Measurements from ENCODE around the gene CD209.

Gene CD209

GRCh38 chr19:7704280-7705060 lies 42.9 kb downstream of the CD209 start:
- DNase-seq, result no peak

- no peak for DNase-seq
These were observed 44.0 kb downstream of the CD209 start for GRCh38 chr19:7703332-7703731.

GRCh38 chr19:7701654-7702457 lies 45.5 kb downstream of the CD209 start, which contains the start of gene FCER2:
FCER2 (minus strand) TSS chr19:7702131; CDS start chr19:7699760, 2,371 bp downstream.
- no peak for DNase-seq

- DNase-seq, result no peak
These were observed 46.2 kb downstream of the CD209 start for GRCh38 chr19:7701049-7701653.

GRCh38 chr19:7699417-7700401 lies 47.6 kb downstream of the CD209 start:
- no peak for DNase-seq

GRCh38 chr19:7699003-7699402 lies 48.3 kb downstream of the CD209 start:
- DNase-seq, result no peak

- no peak for DNase-seq
These were observed 48.8 kb downstream of the CD209 start for GRCh38 chr19:7698583-7698982.

- no peak for DNase-seq
These were observed 49.5 kb downstream of the CD209 start for GRCh38 chr19:7697721-7698287.

- no peak for DNase-seq
These were observed 52.8 kb downstream of the CD209 start for GRCh38 chr19:7694499-7694898.

GRCh38 chr19:7692417-7693088 lies 54.8 kb downstream of the CD209 start:
- DNase-seq, result peak; percentile 48

GRCh38 chr19:7691497-7691896 lies 55.8 kb downstream of the CD209 start:
- peak; percentile 52 for DNase-seq

GRCh38 chr19:7690779-7691258 lies 56.5 kb downstream of the CD209 start:
- DNase-seq, result peak; percentile 53
